Choroid plexus epithelial cell (primary cell): ENCODE measurements around the gene ATP6V1E1.

Source experiments
- DNase-seq: peaks from one replicate; pipeline ENCODE4 v3.0.0-alpha.2; 2010; ENCODE audit warnings: low read depth
- H3K4me3 ChIP-seq: 2 replicates; pipeline ENCODE4 v1.5.1; 2011; ENCODE audit warnings: low read depth, mild to moderate bottlenecking, control low read depth, low read length, moderate library complexity
- TF ChIP-seq, protein P1 (sequence below): conservative IDR thresholded peaks from 2 replicates; pipeline ENCODE4 v1.5.1; 2011; ENCODE audit warnings: low read depth, mild to moderate bottlenecking, control low read depth, inconsistent platforms, low read length, moderate library complexity

The ATP6V1E1 gene

GRCh38 chr22:17596226-17596625 lies 32.3 kb downstream of the ATP6V1E1 start:
- TF ChIP-seq, protein P1, sequence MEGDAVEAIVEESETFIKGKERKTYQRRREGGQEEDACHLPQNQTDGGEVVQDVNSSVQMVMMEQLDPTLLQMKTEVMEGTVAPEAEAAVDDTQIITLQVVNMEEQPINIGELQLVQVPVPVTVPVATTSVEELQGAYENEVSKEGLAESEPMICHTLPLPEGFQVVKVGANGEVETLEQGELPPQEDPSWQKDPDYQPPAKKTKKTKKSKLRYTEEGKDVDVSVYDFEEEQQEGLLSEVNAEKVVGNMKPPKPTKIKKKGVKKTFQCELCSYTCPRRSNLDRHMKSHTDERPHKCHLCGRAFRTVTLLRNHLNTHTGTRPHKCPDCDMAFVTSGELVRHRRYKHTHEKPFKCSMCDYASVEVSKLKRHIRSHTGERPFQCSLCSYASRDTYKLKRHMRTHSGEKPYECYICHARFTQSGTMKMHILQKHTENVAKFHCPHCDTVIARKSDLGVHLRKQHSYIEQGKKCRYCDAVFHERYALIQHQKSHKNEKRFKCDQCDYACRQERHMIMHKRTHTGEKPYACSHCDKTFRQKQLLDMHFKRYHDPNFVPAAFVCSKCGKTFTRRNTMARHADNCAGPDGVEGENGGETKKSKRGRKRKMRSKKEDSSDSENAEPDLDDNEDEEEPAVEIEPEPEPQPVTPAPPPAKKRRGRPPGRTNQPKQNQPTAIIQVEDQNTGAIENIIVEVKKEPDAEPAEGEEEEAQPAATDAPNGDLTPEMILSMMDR = no peak
- DNase-seq = no peak
- no peak overlapping the region for H3K4me3 ChIP-seq

- TF ChIP-seq, protein P1 = no peak
- no peak overlapping the region for H3K4me3 ChIP-seq
- no peak for DNase-seq
Measured at GRCh38 chr22:17592201-17592600, 36.3 kb downstream of the ATP6V1E1 start.

- TF ChIP-seq, protein P1 = no peak
- H3K4me3 ChIP-seq = no peak overlapping the region
- no peak for DNase-seq
Measured at GRCh38 chr22:17590586-17590985, 38.0 kb downstream of the ATP6V1E1 start.

DNA sequence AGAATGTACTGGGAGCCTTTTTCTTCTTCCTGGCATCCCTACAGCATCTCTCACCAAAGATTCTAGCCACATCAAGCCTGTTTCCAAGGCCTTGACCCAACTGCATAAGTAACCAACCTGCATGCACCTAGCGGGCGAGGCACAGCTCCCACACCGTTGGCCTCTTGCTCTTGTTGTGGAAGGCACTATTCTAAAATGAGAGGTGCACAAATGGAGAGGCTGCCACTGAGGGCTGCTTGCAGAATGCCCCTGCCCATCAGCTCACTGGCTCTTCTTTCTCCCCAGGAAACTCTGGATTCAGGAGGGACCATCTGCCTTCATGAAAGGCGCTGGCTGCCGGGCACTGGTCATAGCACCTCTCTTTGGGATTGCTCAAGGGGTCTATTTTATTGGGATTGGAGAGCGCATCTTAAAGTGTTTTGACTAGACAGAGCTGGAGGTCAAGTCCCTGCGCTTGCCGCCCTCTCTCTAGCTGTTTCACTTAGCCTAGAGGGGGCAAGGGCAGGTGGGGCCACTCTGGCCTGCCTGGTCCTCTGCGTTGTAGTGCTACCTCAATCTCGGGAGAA lies 38.7 kb downstream of the ATP6V1E1 start:
- DNase-seq = no peak
- no peak overlapping the region for H3K4me3 ChIP-seq
- TF ChIP-seq, protein P1 = no peak

DNA sequence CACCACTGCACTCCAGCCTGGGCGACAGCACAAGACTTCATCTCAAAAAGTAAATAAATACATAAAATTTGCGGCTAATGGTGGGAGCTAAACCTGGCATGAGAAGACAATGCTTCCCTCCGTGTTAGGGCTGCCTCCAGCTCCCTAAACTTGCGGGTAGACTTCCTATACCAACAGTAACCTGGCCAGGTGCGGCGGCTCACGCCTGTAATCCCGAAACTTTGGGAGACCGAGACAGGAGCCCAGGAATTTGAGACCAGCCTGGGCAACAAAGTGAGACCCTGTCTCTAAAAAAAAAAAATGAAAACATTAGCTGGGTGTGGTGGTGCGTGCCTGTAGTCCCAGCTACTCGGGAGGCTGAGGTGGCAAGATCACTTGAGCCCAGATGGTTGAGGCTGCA lies 39.9 kb downstream of the ATP6V1E1 start:
- TF ChIP-seq, protein P1 = no peak
- H3K4me3 ChIP-seq = no peak overlapping the region
- no peak for DNase-seq

GRCh38 chr22:17587629-17588028 lies 40.9 kb downstream of the ATP6V1E1 start:
- no peak overlapping the region for H3K4me3 ChIP-seq
- TF ChIP-seq, protein P1 = no peak
- no peak for DNase-seq

DNA sequence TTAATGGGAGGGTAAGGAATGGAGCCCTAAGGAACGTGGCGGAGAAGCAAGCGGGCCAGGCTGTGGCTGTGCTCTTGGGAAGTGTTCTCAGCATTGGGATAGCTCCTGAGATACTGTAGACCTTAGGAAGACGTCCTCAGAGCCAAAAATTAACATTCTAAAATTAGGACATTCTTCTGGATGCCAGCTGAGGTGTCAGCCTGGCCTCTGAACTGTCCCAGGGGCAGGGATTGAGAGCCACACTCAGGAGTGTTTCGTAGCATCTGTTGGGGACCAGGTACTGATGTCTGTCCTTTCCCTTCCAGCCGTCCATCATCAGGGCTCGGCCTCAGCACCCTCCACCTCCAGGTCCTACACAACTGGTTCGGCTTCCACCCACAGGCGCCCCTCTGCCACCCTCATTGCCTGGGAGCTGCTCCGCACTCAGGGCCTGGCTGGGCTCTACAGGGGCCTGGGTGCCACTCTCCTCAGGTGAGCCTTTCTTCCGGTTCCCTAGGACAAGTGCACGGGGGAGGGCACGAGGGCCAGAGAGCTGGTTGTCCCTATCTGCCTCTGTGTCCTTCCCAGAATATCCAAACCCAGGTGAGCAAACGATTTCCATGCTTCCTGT lies 41.6 kb downstream of the ATP6V1E1 start:
- TF ChIP-seq, protein P1 = no peak
- DNase-seq = no peak
- H3K4me3 ChIP-seq = no peak overlapping the region
